Sigmoid colon (tissue), 7 donors: ENCODE results near the gene UBAC1. TPM values are rescaled to one million over a fixed set of nuclear protein-coding genes. Genes with fewer than 3 reads are reported as not detected.

ENCODE experiments used
- DNase-seq: peaks from one replicate; pipeline ENCODE4 v3.0.0-alpha.2; 2019
- H3K27ac ChIP-seq, 4 donors: fragments of 200-600 bp; sonication (generic); one replicate each; pipeline ENCODE4 v1.5.1; 2016 to 2019; ENCODE audit warnings: mild to moderate bottlenecking in 1 of 4
- H3K27me3 ChIP-seq, 3 donors: fragments of 200-600 bp; sonication (generic); one replicate each; pipeline ENCODE4 v1.5.1; 2019; ENCODE audit warnings: mild to moderate bottlenecking in 1 of 3
- H3K36me3 ChIP-seq, 4 donors: fragments of 200-600 bp; sonication (generic); one replicate each; pipeline ENCODE4 v1.5.1; 2016 to 2019
- H3K4me1 ChIP-seq, 4 donors: fragments of 200-600 bp; sonication (generic); one replicate each; pipeline ENCODE4 v1.5.1; 2017 to 2019
- H3K4me3 ChIP-seq, 4 donors: fragments of 200-600 bp; sonication (generic); one replicate each; pipeline ENCODE4 v1.5.1; 2017 to 2019; ENCODE audit warnings: mild to moderate bottlenecking in 2 of 4, moderate library complexity in 1 of 4
- H3K9me3 ChIP-seq, 4 donors: fragments of 200-600 bp in 3 of 4; sonication (generic) in 3 of 4; one replicate each; pipeline versions ENCODE4 v1.5.1 to v1.6.1; 2013 to 2019
- CTCF ChIP-seq, 4 experiments: fragments of 450-650 bp in 3 of 4; fragments of 200-600 bp in 1 of 4; IDR thresholded peaks; one replicate each; pipeline ENCODE4 v1.5.1; 2016 to 2019; ENCODE audit warnings: antibody characterized with exemption in 4 of 4, mild to moderate bottlenecking in 3 of 4, moderate library complexity in 2 of 4
- EP300 ChIP-seq, 4 donors: sonication (generic); formaldehyde crosslinking; IDR thresholded peaks; one replicate each; pipeline ENCODE4 v1.6.1; 2017; ENCODE audit warnings: antibody characterized with exemption in 4 of 4
- POLR2A ChIP-seq, 2 donors: fragments of 450-650 bp; IDR thresholded peaks; one replicate each; pipeline ENCODE4 v1.6.1; 2016; ENCODE audit warnings: antibody characterized with exemption in 2 of 2, mild to moderate bottlenecking in 2 of 2, moderate library complexity in 2 of 2
- POLR2AphosphoS5 ChIP-seq, 4 donors: sonication (generic); formaldehyde crosslinking; IDR thresholded peaks; one replicate each; pipeline ENCODE4 v1.6.1; 2017; ENCODE audit warnings: antibody characterized with exemption in 4 of 4
- WGBS, 2 donors: extraction: QIAGEN DNeasy Blood & Tissue Kit; methylation state at CpG; one replicate each; pipeline ENCODE4 v1.1.7; 2013; 5-methylcytosine and 5-hydroxymethylcytosine counted together
- intact Hi-C: fragments of 100-400 bp; cut with DNase I; formaldehyde crosslinking; loops from one replicate; pipeline ENCODE4 v1.15.1; 2023
- polyA plus RNA-seq, 3 donors: library from polyadenylated mRNA; stranded (reverse); fragments of 200-250 nt; gene quantifications; one replicate each; pipeline ENCODE4 v1.2.3, GENCODE V29; 2013
- total RNA-seq, 4 donors: library from RNA; depleted of rRNA; stranded (reverse); fragments of >200 nt; gene quantifications; one replicate each; pipeline ENCODE4 v1.1.0, GENCODE V29; 2016
- donor health status: healthy with polysubstance abuse.
- donor health status: Bipolar disorder and iron deficiency.
- donor health status: healthy.

UBAC1 gene
- total and polyA plus RNA-seq, 7 donors, result 57.4 to 80.9 (median 69.4) TPM

GRCh38 chr9:135930446-135931345, 30.5 kb downstream of the UBAC1 start:
- DNase-seq, result no peak
- no peaks in the 10 kb centered on the region for H3K9me3 ChIP-seq
- H3K4me3 ChIP-seq, result no peak overlapping the region
- peaks cover 13 to 66% (median 26%) of the 10 kb centered on the region in 4 donors for H3K36me3 ChIP-seq
- intact Hi-C loops, result no loop called here
- H3K27ac ChIP-seq, result no peak overlapping the region
- no peak for TF ChIP-seq CTCF (IDR thresholded peaks at IDR 0.05)
- no peak for TF ChIP-seq EP300 (IDR thresholded peaks at IDR 0.05)
- no peak for TF ChIP-seq POLR2AphosphoS5 (IDR thresholded peaks at IDR 0.05)
- TF ChIP-seq POLR2A (IDR thresholded peaks at IDR 0.05), result no peak
- H3K27me3 ChIP-seq, result no peaks in the 10 kb centered on the region
- H3K4me1 ChIP-seq, result peaks cover 0 to 3% (median 0%) of the 10 kb centered on the region in 4 donors
- 96% methylated on average over 33 of the region's 33 CpGs for WGBS, 2 donors

GRCh38 chr9:135929656-135930445, 31.3 kb downstream of the UBAC1 start:
- Histone ChIP-seq H3K27me3 (no peaks in the 10 kb centered on the region), H3K4me3 (no peak overlapping the region), H3K9me3 (no peaks in the 10 kb centered on the region), H3K4me1 (peaks cover 0 to 3% (median 0%) of the 10 kb centered on the region in 4 donors), H3K36me3 (peaks cover 13 to 57% (median 22%) of the 10 kb centered on the region in 4 donors), H3K27ac (no peak overlapping the region)
- no peak for DNase-seq
- 80 to 90% methylated on average over 21 of the region's 21 CpGs for WGBS, 2 donors
- intact Hi-C loops, result no loop called here
- no peak for TF ChIP-seq POLR2A (IDR thresholded peaks at IDR 0.05)
- TF ChIP-seq CTCF (IDR thresholded peaks at IDR 0.05), result no peak
- TF ChIP-seq EP300 (IDR thresholded peaks at IDR 0.05), result no peak
- TF ChIP-seq POLR2AphosphoS5 (IDR thresholded peaks at IDR 0.05), result no peak

GRCh38 chr9:135928731-135929655, 32.2 kb downstream of the UBAC1 start:
- peaks cover 13 to 52% (median 21%) of the 10 kb centered on the region in 4 donors for H3K36me3 ChIP-seq
- intact Hi-C loops, result no loop called here
- H3K9me3 ChIP-seq, result no peaks in the 10 kb centered on the region
- H3K27me3 ChIP-seq, result no peaks in the 10 kb centered on the region
- no peak overlapping the region for H3K4me3 ChIP-seq
- no peak overlapping the region for H3K27ac ChIP-seq
- 94 to 95% methylated on average over 27 of the region's 27 CpGs for WGBS, 2 donors
- H3K4me1 ChIP-seq, result peaks cover 0 to 3% (median 0%) of the 10 kb centered on the region in 4 donors
- TF ChIP-seq POLR2AphosphoS5 (IDR thresholded peaks at IDR 0.05) (no peak), EP300 (IDR thresholded peaks at IDR 0.05) (no peak), CTCF (IDR thresholded peaks at IDR 0.05) (no peak), POLR2A (IDR thresholded peaks at IDR 0.05) (no peak)
- no peak for DNase-seq

GRCh38 chr9:135928074-135928730, 33.0 kb downstream of the UBAC1 start:
- no peak overlapping the region for H3K4me3 ChIP-seq
- intact Hi-C loops, result no loop called here
- H3K27ac ChIP-seq, result no peak overlapping the region
- TF ChIP-seq EP300 (IDR thresholded peaks at IDR 0.05), result no peak
- no peak for TF ChIP-seq POLR2AphosphoS5 (IDR thresholded peaks at IDR 0.05)
- TF ChIP-seq CTCF (IDR thresholded peaks at IDR 0.05), result no peak
- TF ChIP-seq POLR2A (IDR thresholded peaks at IDR 0.05), result no peak
- H3K36me3 ChIP-seq, result peaks cover 9 to 51% (median 20%) of the 10 kb centered on the region in 4 donors
- WGBS, 2 donors, result 90 to 95% methylated on average over 23 of the region's 23 CpGs
- H3K4me1 ChIP-seq, result peaks cover 0 to 3% (median 0%) of the 10 kb centered on the region in 4 donors
- no peaks in the 10 kb centered on the region for H3K27me3 ChIP-seq
- no peak for DNase-seq
- no peaks in the 10 kb centered on the region for H3K9me3 ChIP-seq
